ENCODE results near the gene MTNR1A.

The MTNR1A gene

GRCh38 chr4:186563761-186564160 is 8.4 kb upstream of the MTNR1A start:
- H3K4me3 ChIP-seq (ENCODE audit: low read length): no peak overlapping the region
- H3K27me3 ChIP-seq (ENCODE audit: low read depth, low read length): no peaks in the 10 kb centered on the region
- H3K9me3 ChIP-seq (ENCODE audit: insufficient read depth, low read length): no peaks in the 10 kb centered on the region
- H3K4me1 ChIP-seq (ENCODE audit: low read length): no peaks in the 10 kb centered on the region
- no peaks in the 10 kb centered on the region for H3K79me2 ChIP-seq (ENCODE audit: low read length)
- no peaks in the 10 kb centered on the region for H3K36me3 ChIP-seq (replicated peaks; ENCODE audit: low read depth, low read length)
- TF ChIP-seq EZH2phosphoT487 (IDR thresholded peaks at IDR 0.05; ENCODE audit: low read depth): no peak
- TF ChIP-seq CTCF (IDR thresholded peaks at IDR 0.05; ENCODE audit: low read depth, low read length): no peak
- H2AFZ ChIP-seq (ENCODE audit: low read depth, low read length): no peak overlapping the region
- no peak overlapping the region for H3K4me2 ChIP-seq (ENCODE audit: low read length)
- H3K27ac ChIP-seq (ENCODE audit: low read length): no peak overlapping the region
- no peaks in the 10 kb centered on the region for H4K20me1 ChIP-seq (ENCODE audit: insufficient read depth, low read length)
- no peak overlapping the region for H3K9ac ChIP-seq (ENCODE audit: low read length)

GRCh38 chr4:186561748-186562147 is 6.4 kb upstream of the MTNR1A start:
- H2AFZ ChIP-seq (ENCODE audit: low read depth, low read length): no peak overlapping the region
- H3K79me2 ChIP-seq (ENCODE audit: low read length): no peaks in the 10 kb centered on the region
- no peak overlapping the region for H3K4me3 ChIP-seq (ENCODE audit: low read length)
- no peaks in the 10 kb centered on the region for H3K4me1 ChIP-seq (ENCODE audit: low read length)
- H3K9me3 ChIP-seq (ENCODE audit: insufficient read depth, low read length): no peaks in the 10 kb centered on the region
- H3K4me2 ChIP-seq (ENCODE audit: low read length): no peak overlapping the region
- no peak overlapping the region for H3K27ac ChIP-seq (ENCODE audit: low read length)
- TF ChIP-seq CTCF (IDR thresholded peaks at IDR 0.05; ENCODE audit: low read depth, low read length): no peak
- no peak for TF ChIP-seq EZH2phosphoT487 (IDR thresholded peaks at IDR 0.05; ENCODE audit: low read depth)
- no peaks in the 10 kb centered on the region for H3K36me3 ChIP-seq (replicated peaks; ENCODE audit: low read depth, low read length)
- H4K20me1 ChIP-seq (ENCODE audit: insufficient read depth, low read length): no peaks in the 10 kb centered on the region
- no peak overlapping the region for H3K9ac ChIP-seq (ENCODE audit: low read length)
- H3K27me3 ChIP-seq (ENCODE audit: low read depth, low read length): no peaks in the 10 kb centered on the region

GRCh38 chr4:186560647-186561046 is 5.3 kb upstream of the MTNR1A start:
- no peaks in the 10 kb centered on the region for H3K9me3 ChIP-seq (ENCODE audit: insufficient read depth, low read length)
- no peak overlapping the region for H3K4me2 ChIP-seq (ENCODE audit: low read length)
- H2AFZ ChIP-seq (ENCODE audit: low read depth, low read length): no peak overlapping the region
- no peak overlapping the region for H3K27ac ChIP-seq (ENCODE audit: low read length)
- H3K27me3 ChIP-seq (ENCODE audit: low read depth, low read length): no peaks in the 10 kb centered on the region
- no peaks in the 10 kb centered on the region for H4K20me1 ChIP-seq (ENCODE audit: insufficient read depth, low read length)
- H3K9ac ChIP-seq (ENCODE audit: low read length): no peak overlapping the region
- no peaks in the 10 kb centered on the region for H3K4me1 ChIP-seq (ENCODE audit: low read length)
- no peaks in the 10 kb centered on the region for H3K36me3 ChIP-seq (replicated peaks; ENCODE audit: low read depth, low read length)
- no peak for TF ChIP-seq EZH2phosphoT487 (IDR thresholded peaks at IDR 0.05; ENCODE audit: low read depth)
- TF ChIP-seq CTCF (IDR thresholded peaks at IDR 0.05; ENCODE audit: low read depth, low read length): no peak
- no peaks in the 10 kb centered on the region for H3K79me2 ChIP-seq (ENCODE audit: low read length)
- no peak overlapping the region for H3K4me3 ChIP-seq (ENCODE audit: low read length)

- H3K4me2 ChIP-seq (ENCODE audit: low read length): no peak overlapping the region
- no peaks in the 10 kb centered on the region for H3K36me3 ChIP-seq (replicated peaks; ENCODE audit: low read depth, low read length)
- no peak overlapping the region for H3K4me3 ChIP-seq (ENCODE audit: low read length)
- no peak overlapping the region for H3K9ac ChIP-seq (ENCODE audit: low read length)
- H3K9me3 ChIP-seq (ENCODE audit: insufficient read depth, low read length): no peaks in the 10 kb centered on the region
- no peaks in the 10 kb centered on the region for H3K4me1 ChIP-seq (ENCODE audit: low read length)
- no peak overlapping the region for H2AFZ ChIP-seq (ENCODE audit: low read depth, low read length)
- H3K27me3 ChIP-seq (ENCODE audit: low read depth, low read length): no peaks in the 10 kb centered on the region
- no peak for TF ChIP-seq CTCF (IDR thresholded peaks at IDR 0.05; ENCODE audit: low read depth, low read length)
- TF ChIP-seq EZH2phosphoT487 (IDR thresholded peaks at IDR 0.05; ENCODE audit: low read depth): no peak
- no peak overlapping the region for H3K27ac ChIP-seq (ENCODE audit: low read length)
- no peaks in the 10 kb centered on the region for H3K79me2 ChIP-seq (ENCODE audit: low read length)
- no peaks in the 10 kb centered on the region for H4K20me1 ChIP-seq (ENCODE audit: insufficient read depth, low read length)
Observed at GRCh38 chr4:186557486-186557885, 2.1 kb upstream of the MTNR1A start.

Measured in OCI-LY3 (cell line).